ENCODE results near the gene PPM1A.

GRCh38 chr14:60326274-60326673 is 77.3 kb downstream of the PPM1A start:
- TF ChIP-seq CTCF (conservative IDR thresholded peaks at IDR 0.05; ENCODE audit: low read depth, low read length) (no peak), EZH2 (IDR thresholded peaks at IDR 0.05; ENCODE audit: borderline replicate concordance, low read depth, low read length, poor library complexity, severe bottlenecking) (no peak)

Data from A673 (cell line).